ENCODE data around the gene PMEPA1.

The PMEPA1 gene

GRCh38 chr20:57612916-57613315 is 96.9 kb downstream of the PMEPA1 start:
- Histone ChIP-seq H3K4me1 (ENCODE audit: control insufficient read depth, insufficient read depth, low read length, poor library complexity, severe bottlenecking) (no peaks in the 10 kb centered on the region), H3K36me3 (ENCODE audit: control insufficient read depth, insufficient read depth, low read length) (no peaks in the 10 kb centered on the region), H3K9me3 (ENCODE audit: control insufficient read depth, low read length) (no peaks in the 10 kb centered on the region), H3K27ac (ENCODE audit: low read depth, low read length, severe bottlenecking) (no peak overlapping the region), H3K4me3 (ENCODE audit: extremely low read depth, insufficient read depth, low read length, poor library complexity, severe bottlenecking) (no peak overlapping the region)
- 83% methylated on average over 4 of the region's 7 CpGs; no CpG with 5 or more reads in 1 of the 2 experiments for WGBS, 2 experiments (ENCODE audit: insufficient coverage in 2 of 2)

GRCh38 chr20:57612436-57612835 is 97.4 kb downstream of the PMEPA1 start:
- 89 to 96% methylated on average over 3 to 4 of the region's 7 CpGs for WGBS, 2 experiments (ENCODE audit: insufficient coverage in 2 of 2)
- H3K4me1 ChIP-seq (ENCODE audit: control insufficient read depth, insufficient read depth, low read length, poor library complexity, severe bottlenecking), result no peaks in the 10 kb centered on the region
- no peaks in the 10 kb centered on the region for H3K36me3 ChIP-seq (ENCODE audit: control insufficient read depth, insufficient read depth, low read length)
- no peak overlapping the region for H3K27ac ChIP-seq (ENCODE audit: low read depth, low read length, severe bottlenecking)
- no peak overlapping the region for H3K4me3 ChIP-seq (ENCODE audit: extremely low read depth, insufficient read depth, low read length, poor library complexity, severe bottlenecking)
- H3K9me3 ChIP-seq (ENCODE audit: control insufficient read depth, low read length), result no peaks in the 10 kb centered on the region

GRCh38 chr20:57611586-57612311 is 98.1 kb downstream of the PMEPA1 start:
- WGBS, 2 experiments (ENCODE audit: insufficient coverage in 2 of 2), result 89 to 96% methylated on average over 12 to 13 of the region's 18 CpGs
- no peaks in the 10 kb centered on the region for H3K4me1 ChIP-seq (ENCODE audit: control insufficient read depth, insufficient read depth, low read length, poor library complexity, severe bottlenecking)
- no peak overlapping the region for H3K27ac ChIP-seq (ENCODE audit: low read depth, low read length, severe bottlenecking)
- no peaks in the 10 kb centered on the region for H3K36me3 ChIP-seq (ENCODE audit: control insufficient read depth, insufficient read depth, low read length)
- no peaks in the 10 kb centered on the region for H3K9me3 ChIP-seq (ENCODE audit: control insufficient read depth, low read length)
- H3K4me3 ChIP-seq (ENCODE audit: extremely low read depth, insufficient read depth, low read length, poor library complexity, severe bottlenecking), result no peak overlapping the region

- Histone ChIP-seq H3K9me3 (ENCODE audit: control insufficient read depth, low read length) (no peaks in the 10 kb centered on the region), H3K4me1 (ENCODE audit: control insufficient read depth, insufficient read depth, low read length, poor library complexity, severe bottlenecking) (no peaks in the 10 kb centered on the region), H3K36me3 (ENCODE audit: control insufficient read depth, insufficient read depth, low read length) (no peaks in the 10 kb centered on the region), H3K4me3 (ENCODE audit: extremely low read depth, insufficient read depth, low read length, poor library complexity, severe bottlenecking) (no peak overlapping the region), H3K27ac (ENCODE audit: low read depth, low read length, severe bottlenecking) (no peak overlapping the region)
- WGBS, 2 experiments (ENCODE audit: insufficient coverage in 2 of 2), result 85 to 88% methylated on average over 7 to 15 of the region's 18 CpGs
These were observed 99.4 kb downstream of the PMEPA1 start for GRCh38 chr20:57610261-57610952.

DNA sequence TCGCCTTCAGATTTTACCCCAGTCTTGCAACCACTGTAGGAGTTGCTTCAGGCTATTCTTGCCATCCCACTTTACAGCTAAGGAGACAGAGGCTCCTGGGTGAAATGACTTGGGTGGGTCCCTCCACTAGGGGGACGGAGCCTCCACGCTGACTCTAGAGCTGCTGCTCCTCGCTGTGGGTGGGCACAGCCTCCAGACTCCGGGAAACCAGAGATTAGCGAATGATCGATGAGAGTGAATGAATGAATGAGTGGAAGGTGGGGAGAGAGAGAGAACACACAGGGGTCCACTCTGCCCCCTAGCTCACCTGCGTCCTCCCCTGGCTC is 100.0 kb downstream of the PMEPA1 start:
- no peaks in the 10 kb centered on the region for H3K4me1 ChIP-seq (ENCODE audit: control insufficient read depth, insufficient read depth, low read length, poor library complexity, severe bottlenecking)
- WGBS, 2 experiments (ENCODE audit: insufficient coverage in 2 of 2), result 89 to 100% methylated on average over 2 to 6 of the region's 8 CpGs
- no peaks in the 10 kb centered on the region for H3K9me3 ChIP-seq (ENCODE audit: control insufficient read depth, low read length)
- no peak overlapping the region for H3K4me3 ChIP-seq (ENCODE audit: extremely low read depth, insufficient read depth, low read length, poor library complexity, severe bottlenecking)
- H3K27ac ChIP-seq (ENCODE audit: low read depth, low read length, severe bottlenecking), result no peak overlapping the region
- no peaks in the 10 kb centered on the region for H3K36me3 ChIP-seq (ENCODE audit: control insufficient read depth, insufficient read depth, low read length)

DNA sequence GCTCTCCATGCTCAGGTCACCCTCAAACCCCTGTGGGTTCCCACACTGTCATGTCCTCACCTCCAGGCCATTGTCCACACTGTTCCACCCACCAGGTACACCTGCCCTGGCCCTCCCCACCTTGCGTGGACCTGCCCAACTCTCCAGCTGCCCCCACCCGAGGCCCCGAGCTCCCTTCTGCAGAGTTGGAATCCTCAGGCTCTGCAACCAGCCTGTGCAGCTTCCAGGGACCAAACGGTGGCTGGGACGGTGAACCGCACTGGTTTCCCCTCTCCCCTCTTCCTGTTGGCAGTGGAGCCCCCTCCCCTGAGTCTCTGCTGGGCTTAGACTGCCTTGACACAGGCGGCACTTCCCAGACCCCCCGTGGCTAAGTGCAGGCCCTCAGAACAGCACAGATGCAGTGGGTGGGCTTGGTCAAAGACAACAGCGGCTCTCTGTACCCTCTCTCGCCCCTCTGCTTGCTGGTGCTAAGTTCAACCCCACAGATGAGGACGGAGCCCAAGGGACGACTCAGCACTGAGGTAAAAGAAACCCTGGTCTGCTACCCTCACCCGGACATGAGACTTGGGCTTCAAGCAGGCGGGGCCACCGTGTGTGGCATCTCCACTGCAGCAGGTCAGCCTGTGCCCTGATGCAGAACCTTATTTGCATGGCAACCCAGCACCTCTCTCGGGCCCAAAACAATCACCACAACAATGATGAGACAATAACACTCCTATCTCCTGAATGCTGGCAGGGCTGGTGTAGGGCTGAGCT is 100.6 kb downstream of the PMEPA1 start:
- no peaks in the 10 kb centered on the region for H3K36me3 ChIP-seq (ENCODE audit: control insufficient read depth, insufficient read depth, low read length)
- H3K9me3 ChIP-seq (ENCODE audit: control insufficient read depth, low read length), result no peaks in the 10 kb centered on the region
- no peak overlapping the region for H3K4me3 ChIP-seq (ENCODE audit: extremely low read depth, insufficient read depth, low read length, poor library complexity, severe bottlenecking)
- 75 to 82% methylated on average over 9 to 16 of the region's 16 CpGs for WGBS, 2 experiments (ENCODE audit: insufficient coverage in 2 of 2)
- H3K4me1 ChIP-seq (ENCODE audit: control insufficient read depth, insufficient read depth, low read length, poor library complexity, severe bottlenecking), result no peaks in the 10 kb centered on the region
- H3K27ac ChIP-seq (ENCODE audit: low read depth, low read length, severe bottlenecking), result no peak overlapping the region

DNA sequence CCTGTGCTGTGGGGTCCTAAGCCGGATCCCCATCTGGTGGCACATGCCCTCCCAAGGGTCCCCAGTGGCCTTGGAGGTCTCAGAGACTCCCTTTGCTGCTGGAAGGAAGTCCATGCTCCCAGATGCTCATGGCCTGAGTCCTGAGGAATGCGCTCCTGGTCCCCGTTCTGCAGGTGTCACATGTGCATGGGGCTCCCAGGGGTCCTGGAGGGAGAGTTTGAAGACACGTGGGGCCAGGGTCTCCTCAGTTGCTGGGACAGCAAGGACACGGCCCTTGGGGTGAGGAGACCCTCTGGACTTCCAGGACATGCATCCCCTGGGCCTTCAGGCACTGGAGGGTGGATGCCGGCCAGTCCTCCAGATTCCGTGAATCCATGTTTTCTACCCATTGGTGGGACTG is 101.3 kb downstream of the PMEPA1 start:
- Histone ChIP-seq H3K36me3 (ENCODE audit: control insufficient read depth, insufficient read depth, low read length) (no peaks in the 10 kb centered on the region), H3K4me1 (ENCODE audit: control insufficient read depth, insufficient read depth, low read length, poor library complexity, severe bottlenecking) (no peaks in the 10 kb centered on the region), H3K27ac (ENCODE audit: low read depth, low read length, severe bottlenecking) (no peak overlapping the region), H3K4me3 (ENCODE audit: extremely low read depth, insufficient read depth, low read length, poor library complexity, severe bottlenecking) (no peak overlapping the region), H3K9me3 (ENCODE audit: control insufficient read depth, low read length) (no peaks in the 10 kb centered on the region)
- WGBS, 2 experiments (ENCODE audit: insufficient coverage in 2 of 2), result 80 to 95% methylated on average over 5 to 6 of the region's 7 CpGs

DNA sequence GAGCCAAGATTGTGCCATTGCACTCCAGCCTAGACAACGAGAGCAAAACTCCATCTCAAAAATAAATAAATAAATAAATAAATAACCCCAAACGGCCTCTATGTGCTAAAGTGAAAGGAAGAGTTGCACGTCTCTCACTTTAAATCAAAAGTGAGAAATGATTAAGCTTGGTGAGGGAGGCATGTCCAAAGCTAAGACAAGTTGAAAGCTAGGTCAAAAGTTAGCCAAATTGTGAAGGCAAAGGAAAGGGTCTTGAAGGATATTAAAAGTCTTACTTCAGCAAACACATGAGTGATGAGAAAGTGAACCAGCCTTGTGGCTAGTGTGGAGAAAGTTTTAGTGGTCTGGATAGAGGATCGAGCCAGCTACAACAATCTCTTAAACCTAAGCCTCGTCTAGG is 103.9 kb downstream of the PMEPA1 start:
- no peak overlapping the region for H3K27ac ChIP-seq (ENCODE audit: low read depth, low read length, severe bottlenecking)
- no peaks in the 10 kb centered on the region for H3K36me3 ChIP-seq (ENCODE audit: control insufficient read depth, insufficient read depth, low read length)
- H3K9me3 ChIP-seq (ENCODE audit: control insufficient read depth, low read length), result no peaks in the 10 kb centered on the region
- H3K4me1 ChIP-seq (ENCODE audit: control insufficient read depth, insufficient read depth, low read length, poor library complexity, severe bottlenecking), result no peaks in the 10 kb centered on the region
- 100% methylated on average over 1 to 2 of the region's 5 CpGs for WGBS, 2 experiments (ENCODE audit: insufficient coverage in 2 of 2)
- H3K4me3 ChIP-seq (ENCODE audit: extremely low read depth, insufficient read depth, low read length, poor library complexity, severe bottlenecking), result no peak overlapping the region

DNA sequence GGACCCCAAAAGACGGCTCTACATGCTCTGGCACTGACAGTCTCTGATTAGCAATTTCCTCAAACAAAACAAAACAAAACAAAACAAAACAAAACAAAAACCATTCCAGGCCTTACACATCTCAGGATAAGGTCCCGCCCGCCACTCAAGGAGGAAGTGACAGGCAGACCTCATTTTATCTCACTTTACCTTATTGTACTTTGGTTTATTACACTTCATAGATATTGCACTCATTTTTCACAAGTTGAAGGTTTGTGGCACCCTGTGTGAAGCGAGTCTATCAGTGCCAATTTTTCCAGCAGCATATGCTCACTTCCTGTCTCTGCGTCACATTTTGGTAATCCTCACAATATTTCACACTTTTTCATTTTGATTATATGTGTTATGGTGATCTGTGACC is 104.8 kb downstream of the PMEPA1 start:
- H3K4me3 ChIP-seq (ENCODE audit: extremely low read depth, insufficient read depth, low read length, poor library complexity, severe bottlenecking), result no peak overlapping the region
- no peaks in the 10 kb centered on the region for H3K36me3 ChIP-seq (ENCODE audit: control insufficient read depth, insufficient read depth, low read length)
- H3K9me3 ChIP-seq (ENCODE audit: control insufficient read depth, low read length), result no peaks in the 10 kb centered on the region
- no peaks in the 10 kb centered on the region for H3K4me1 ChIP-seq (ENCODE audit: control insufficient read depth, insufficient read depth, low read length, poor library complexity, severe bottlenecking)
- WGBS, 2 experiments (ENCODE audit: insufficient coverage in 2 of 2), result 91 to 100% methylated on average over 2 to 4 of the region's 5 CpGs
- no peak overlapping the region for H3K27ac ChIP-seq (ENCODE audit: low read depth, low read length, severe bottlenecking)

- no peak overlapping the region for H3K27ac ChIP-seq (ENCODE audit: low read depth, low read length, severe bottlenecking)
- H3K4me1 ChIP-seq (ENCODE audit: control insufficient read depth, insufficient read depth, low read length, poor library complexity, severe bottlenecking), result no peaks in the 10 kb centered on the region
- H3K9me3 ChIP-seq (ENCODE audit: control insufficient read depth, low read length), result no peaks in the 10 kb centered on the region
- no peak overlapping the region for H3K4me3 ChIP-seq (ENCODE audit: extremely low read depth, insufficient read depth, low read length, poor library complexity, severe bottlenecking)
- no peaks in the 10 kb centered on the region for H3K36me3 ChIP-seq (ENCODE audit: control insufficient read depth, insufficient read depth, low read length)
- WGBS, 2 experiments (ENCODE audit: insufficient coverage in 2 of 2), result 91 to 92% methylated on average over 9 of the region's 10 CpGs
These were observed 106.7 kb downstream of the PMEPA1 start for GRCh38 chr20:57603120-57603519.

DNA sequence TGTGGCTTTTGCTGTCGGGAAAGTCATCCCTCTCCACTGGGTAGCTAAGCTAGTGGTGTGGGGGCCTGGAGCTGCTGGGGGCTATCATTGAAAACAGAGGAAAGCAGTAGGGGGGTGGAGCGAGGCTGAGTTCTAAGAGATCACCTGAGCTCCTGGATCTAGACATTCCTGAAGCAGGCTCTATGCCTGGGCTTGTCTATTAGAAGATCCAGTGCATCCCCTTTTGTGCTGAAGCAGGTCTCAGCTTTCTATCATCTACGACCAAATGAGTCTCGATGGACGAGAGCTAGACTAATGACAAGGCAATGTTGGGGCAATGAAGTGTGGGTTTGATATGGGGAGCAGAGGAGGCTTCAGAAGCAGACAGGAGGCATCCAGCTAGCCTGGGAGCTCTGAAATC is 108.1 kb downstream of the PMEPA1 start:
- no peaks in the 10 kb centered on the region for H3K9me3 ChIP-seq (ENCODE audit: control insufficient read depth, low read length)
- H3K27ac ChIP-seq (ENCODE audit: low read depth, low read length, severe bottlenecking), result no peak overlapping the region
- no peaks in the 10 kb centered on the region for H3K4me1 ChIP-seq (ENCODE audit: control insufficient read depth, insufficient read depth, low read length, poor library complexity, severe bottlenecking)
- H3K36me3 ChIP-seq (ENCODE audit: control insufficient read depth, insufficient read depth, low read length), result no peaks in the 10 kb centered on the region
- 75 to 87% methylated on average over 5 of the region's 5 CpGs for whole genome bisulfite sequencing, 2 experiments (ENCODE audit: insufficient coverage in 2 of 2)
- H3K4me3 ChIP-seq (ENCODE audit: extremely low read depth, insufficient read depth, low read length, poor library complexity, severe bottlenecking), result no peak overlapping the region
